Esophagus muscularis mucosa (tissue), 4 donors: ENCODE results near the gene ZNF184. TPM values are rescaled to one million over a fixed set of nuclear protein-coding genes. Genes with fewer than 3 reads are reported as not detected.

ENCODE experiments used
- DNase-seq: peaks from one replicate; pipeline ENCODE4 v3.0.0-alpha.2; 2017; ENCODE audit errors: extremely low spot score
- H3K27ac ChIP-seq, 4 donors: fragments of 200-600 bp; sonication (generic); replicated peaks in 1 of 4; 1 replicate in 3 of 4; 2 replicates in 1 of 4; pipeline ENCODE4 v1.5.1; 2016 to 2019; ENCODE audit warnings: mild to moderate bottlenecking in 1 of 4
- H3K27me3 ChIP-seq, 4 donors: fragments of 200-600 bp; sonication (generic); one replicate each; pipeline versions ENCODE4 v1.5.1 to v1.6.0; 2016 to 2019
- H3K36me3 ChIP-seq, 4 donors: fragments of 200-600 bp; sonication (generic); one replicate each; pipeline ENCODE4 v1.5.1; 2016 to 2019
- H3K4me1 ChIP-seq, 4 donors: fragments of 200-600 bp; sonication (generic); one replicate each; pipeline ENCODE4 v1.5.1; 2016 to 2019
- H3K4me3 ChIP-seq, 4 donors: fragments of 200-600 bp; sonication (generic); 1 replicate in 2 of 4; 2 replicates in 2 of 4; pipeline ENCODE4 v1.5.1; 2016 to 2019; ENCODE audit warnings: mild to moderate bottlenecking in 4 of 4, moderate library complexity in 1 of 4
- H3K9me3 ChIP-seq, 4 donors: fragments of 200-600 bp; sonication (generic); 1 replicate in 3 of 4; 2 replicates in 1 of 4; pipeline ENCODE4 v1.5.1; 2016 to 2019
- CTCF ChIP-seq, 3 experiments: fragments of 200-600 bp in 2 of 3; fragments of 450-650 bp in 1 of 3; sonication (generic) in 2 of 3; IDR thresholded peaks; one replicate each; pipeline ENCODE4 v1.5.1; 2017 to 2019; ENCODE audit warnings: antibody characterized with exemption in 3 of 3, mild to moderate bottlenecking in 2 of 3, moderate library complexity in 1 of 3
- EP300 ChIP-seq: sonication (generic); formaldehyde crosslinking; IDR thresholded peaks from one replicate; pipeline ENCODE4 v1.6.1; 2017; ENCODE audit warnings: antibody characterized with exemption
- POLR2A ChIP-seq: fragments of 450-650 bp; IDR thresholded peaks from one replicate; pipeline ENCODE4 v1.6.1; 2017; ENCODE audit warnings: antibody characterized with exemption, moderate library complexity, mild to moderate bottlenecking, low read depth
- POLR2AphosphoS5 ChIP-seq, 2 donors: sonication (generic); formaldehyde crosslinking; IDR thresholded peaks; one replicate each; pipeline ENCODE4 v1.6.1; 2017; ENCODE audit warnings: antibody characterized with exemption in 2 of 2
- WGBS: methylation state at CpG from one replicate; pipeline ENCODE4 v1.1.5; 2018; 5-methylcytosine and 5-hydroxymethylcytosine counted together
- intact Hi-C: fragments of 100-400 bp; cut with DNase I; formaldehyde crosslinking; loops from one replicate; pipeline ENCODE4 v1.15.1; 2023
- total RNA-seq, 4 donors: library from RNA; depleted of rRNA; stranded (reverse); fragments of >200 nt; gene quantifications; one replicate each; pipeline versions ENCODE4 v1.1.0 to v1.2.1, GENCODE V29; 2016

Gene ZNF184
- total RNA-seq, 4 donors from 2014 or later: 3.0 to 6.7 (median 5.9) TPM

GRCh38 chr6:27451660-27452390 is 21.1 kb downstream of the ZNF184 start:
- peaks cover 51 to 79% (median 61%) of the 10 kb centered on the region in 4 donors for H3K36me3 ChIP-seq
- H3K27me3 ChIP-seq: no peaks in the 10 kb centered on the region
- intact Hi-C loops: no loop called here
- H3K4me3 ChIP-seq: no peak overlapping the region
- H3K9me3 ChIP-seq: peaks cover 7 to 49% (median 38%) of the 10 kb centered on the region in 4 donors
- TF ChIP-seq POLR2A (no peak), CTCF (IDR thresholded peaks at IDR 0.05) (no peak), POLR2AphosphoS5 (IDR thresholded peaks at IDR 0.05) (no peak), EP300 (no peak)
- DNase-seq: no peak
- 98% methylated on average over 9 of the region's 9 CpGs for WGBS
- no peaks in the 10 kb centered on the region for H3K4me1 ChIP-seq
- no peak overlapping the region for H3K27ac ChIP-seq

GRCh38 chr6:27448456-27448855 is 24.4 kb downstream of the ZNF184 start:
- WGBS: 96% methylated on average over 1 of the region's 1 CpG
- Histone ChIP-seq H3K36me3 (peaks cover 17 to 45% (median 28%) of the 10 kb centered on the region in 4 donors), H3K27ac (no peak overlapping the region), H3K4me3 (no peak overlapping the region), H3K27me3 (no peaks in the 10 kb centered on the region), H3K9me3 (peaks cover 7 to 55% (median 38%) of the 10 kb centered on the region in 4 donors), H3K4me1 (no peaks in the 10 kb centered on the region)
- intact Hi-C loops: no loop called here
- TF ChIP-seq EP300 (no peak), CTCF (IDR thresholded peaks at IDR 0.05) (no peak), POLR2A (no peak), POLR2AphosphoS5 (IDR thresholded peaks at IDR 0.05) (no peak)
- DNase-seq: no peak

GRCh38 chr6:27442932-27443331 is 30.0 kb downstream of the ZNF184 start:
- Histone ChIP-seq H3K27ac (no peak overlapping the region), H3K4me3 (no peak overlapping the region), H3K9me3 (peaks cover 0 to 14% (median 4%) of the 10 kb centered on the region in 4 donors), H3K27me3 (no peaks in the 10 kb centered on the region), H3K4me1 (no peaks in the 10 kb centered on the region), H3K36me3 (no peaks in the 10 kb centered on the region)
- TF ChIP-seq CTCF (IDR thresholded peaks at IDR 0.05) (no peak), POLR2AphosphoS5 (IDR thresholded peaks at IDR 0.05) (no peak), POLR2A (no peak), EP300 (no peak)
- WGBS: 73% methylated on average over 1 of the region's 1 CpG
- intact Hi-C loops: no loop called here
- no peak for DNase-seq

GRCh38 chr6:27441001-27441400 is 31.9 kb downstream of the ZNF184 start:
- peaks cover 0 to 8% (median 1%) of the 10 kb centered on the region in 4 donors for H3K9me3 ChIP-seq
- TF ChIP-seq CTCF (IDR thresholded peaks at IDR 0.05) (no peak), POLR2AphosphoS5 (IDR thresholded peaks at IDR 0.05) (no peak), POLR2A (no peak), EP300 (no peak)
- H3K4me1 ChIP-seq: no peaks in the 10 kb centered on the region
- H3K27ac ChIP-seq: no peak overlapping the region
- H3K4me3 ChIP-seq: no peak overlapping the region
- no peaks in the 10 kb centered on the region for H3K36me3 ChIP-seq
- intact Hi-C loops: no loop called here
- 97% methylated on average over 3 of the region's 3 CpGs for WGBS
- DNase-seq: no peak
- H3K27me3 ChIP-seq: no peaks in the 10 kb centered on the region
